ENCODE results near the gene PROS1. TPM values are rescaled to one million over a fixed set of nuclear protein-coding genes. Genes with fewer than 3 reads are reported as not detected.
"Not testable (repeated sequence)": the region's sequence is repeated elsewhere in the genome, so short reads cannot be mapped to it uniquely, and the experiment has no call there.

PROS1 gene
- total RNA-seq, 1 experiment from 2014 or later: 4.8 TPM

- not testable (repeated sequence) for DNase-seq (ENCODE audit: low read depth)
These were observed 95.3 kb downstream of the PROS1 start for GRCh38 chr3:93878250-93879017.

DNA sequence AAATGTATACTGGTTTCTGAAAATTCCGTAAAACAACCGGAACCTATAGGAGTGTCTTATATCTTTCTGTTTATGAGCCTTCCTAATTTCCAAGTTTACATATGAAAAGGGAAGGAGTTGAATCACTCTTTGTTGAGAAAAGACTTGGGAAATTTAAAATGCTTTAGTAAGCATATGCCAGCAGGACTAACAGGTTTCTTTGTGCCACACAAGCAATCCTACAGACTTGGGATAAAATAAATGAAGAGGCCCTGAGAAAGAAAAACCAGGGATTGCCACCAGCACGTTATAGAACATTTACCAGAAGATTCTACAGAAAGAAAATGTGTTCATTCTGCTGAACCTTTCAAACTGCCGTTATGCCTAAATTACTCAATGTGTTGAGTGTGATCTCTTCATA is 96.3 kb downstream of the PROS1 start:
- not testable (repeated sequence) for DNase-seq (ENCODE audit: low read depth)

DNA sequence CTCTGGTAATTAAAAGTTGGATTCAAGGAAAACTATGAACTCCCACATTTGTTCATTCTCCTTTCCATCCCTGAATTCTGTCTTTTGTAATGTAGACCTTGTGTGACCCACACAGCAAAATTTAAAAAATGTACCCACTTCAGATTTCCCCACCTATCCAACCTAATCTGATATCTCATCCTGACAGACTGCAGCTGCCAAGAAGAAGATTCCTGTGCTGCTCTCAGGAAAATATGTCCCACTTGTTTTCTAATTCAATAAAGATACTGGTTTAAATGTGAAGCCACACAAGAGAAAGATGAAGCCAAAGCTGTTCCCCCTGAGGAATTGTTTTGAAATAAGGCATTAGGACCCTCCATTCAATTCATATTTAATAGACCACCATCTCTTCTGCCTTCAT is 100.3 kb downstream of the PROS1 start:
- DNase-seq (ENCODE audit: low read depth): not testable (repeated sequence)

DNA sequence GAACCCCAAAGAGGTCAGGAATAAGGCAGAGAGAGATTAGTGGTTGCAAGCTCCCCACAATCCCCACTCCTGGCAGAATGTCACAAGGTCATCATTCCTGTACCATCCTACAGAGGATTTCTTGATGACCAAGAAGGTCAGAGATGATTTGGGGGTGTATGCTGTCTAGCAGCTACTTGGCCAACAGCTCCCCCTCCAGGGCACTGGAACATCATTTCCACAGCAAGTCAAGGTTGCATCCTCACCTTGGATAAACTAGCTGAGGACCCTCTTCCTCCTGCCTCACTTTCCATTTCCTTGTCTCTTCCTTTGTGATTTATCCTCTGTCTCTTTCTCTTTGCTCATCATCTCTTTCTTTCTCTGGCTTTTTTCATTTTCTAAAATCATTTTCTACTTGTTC is 106.3 kb downstream of the PROS1 start:
- no peak for DNase-seq (ENCODE audit: low read depth)

DNA sequence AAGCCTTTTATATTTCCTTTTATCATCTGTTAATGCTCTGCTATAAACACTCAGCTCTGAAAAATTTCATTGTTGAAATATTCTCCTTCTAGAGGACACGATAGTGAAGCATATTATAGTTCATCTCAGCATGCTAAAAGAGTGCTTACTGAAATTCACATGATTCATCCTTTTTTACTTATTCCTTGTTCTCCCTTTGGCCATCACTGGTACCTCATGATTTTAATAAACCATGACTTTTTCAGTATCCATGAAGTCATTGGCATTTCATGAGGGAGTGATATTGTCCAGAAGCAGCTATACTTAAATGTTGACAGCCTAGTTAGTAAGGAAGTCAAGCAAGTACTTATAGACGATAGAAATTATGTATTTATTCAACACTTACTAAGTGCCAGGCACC is 112.7 kb downstream of the PROS1 start:
- DNase-seq (ENCODE audit: low read depth): no peak

GRCh38 chr3:93855401-93855800 is 118.3 kb downstream of the PROS1 start:
- no peak for DNase-seq (ENCODE audit: low read depth)

DNA sequence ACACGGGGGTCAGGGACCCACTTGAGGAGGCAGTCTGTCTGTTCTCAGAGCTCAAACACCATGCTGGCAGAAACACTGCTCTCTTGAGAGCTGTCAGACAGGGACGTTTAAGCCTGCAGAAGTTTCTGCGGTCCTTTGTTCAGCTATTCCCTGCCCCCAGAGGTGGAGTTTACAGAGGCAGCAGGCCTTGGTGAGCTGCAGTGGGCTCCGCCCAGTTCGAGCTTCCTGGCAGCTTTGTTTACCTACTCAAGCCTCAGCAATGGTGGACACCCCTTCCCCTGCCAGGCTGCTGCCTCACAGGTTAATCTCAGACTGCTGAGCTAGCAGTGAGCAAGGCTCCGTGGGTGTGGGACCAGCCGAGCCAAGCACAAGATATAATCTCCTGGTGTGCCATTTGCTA is 121.5 kb downstream of the PROS1 start:
- DNase-seq (ENCODE audit: low read depth): not testable (repeated sequence)

- DNase-seq (ENCODE audit: low read depth): peak; percentile 97
These were observed 129.7 kb downstream of the PROS1 start for GRCh38 chr3:93843981-93844380.

DNA sequence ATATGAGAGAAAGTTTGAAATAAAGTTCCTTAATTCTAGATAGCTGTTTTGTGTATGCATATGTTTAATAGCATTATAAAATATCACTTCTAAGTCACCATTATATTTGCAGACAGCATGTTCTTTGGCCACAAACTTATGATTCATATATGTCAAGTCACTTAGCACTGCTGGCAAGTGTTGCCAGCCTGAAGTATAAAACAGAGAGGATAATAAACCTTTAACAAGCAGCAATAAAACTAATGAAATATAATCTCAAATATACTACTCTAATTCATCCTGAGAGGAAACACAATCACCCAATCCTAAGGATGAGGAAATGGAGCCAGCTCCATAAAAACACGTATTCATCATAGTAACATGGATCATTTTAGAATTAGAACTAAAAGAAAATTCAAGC is 134.5 kb downstream of the PROS1 start:
- not testable (repeated sequence) for DNase-seq (ENCODE audit: low read depth)

Small RNA genes lying within 50 kb of the gene (small RNA-seq; reads per million reads assigned to genes)
- gene RF00019: not detected
- gene RNU6-488P: not detected
- not detected for gene RNU6-511P

Other genes with a start within 250 kb of the PROS1 start
- 9.6 and 10.0 TPM in 2 replicates for gene ARL13B, start 6.3 kb upstream of the PROS1 start, total RNA-seq (2014; rRNA removed; shearing (Covaris generic))
- gene STX19, start 54.7 kb upstream of the PROS1 start, total RNA-seq (2014; rRNA removed; shearing (Covaris generic)): not detected in 2 replicates
- 4.0 and 4.2 TPM in 2 replicates for gene DHFR2, start 89.0 kb upstream of the PROS1 start, total RNA-seq (2014; rRNA removed; shearing (Covaris generic))
- gene NSUN3, start 89.2 kb upstream of the PROS1 start, total RNA-seq (2014; rRNA removed; shearing (Covaris generic)): 9.7 and 13.3 TPM in 2 replicates

Measured in HT1080 (cell line).